ENCODE measurements around the gene CNOT10. TPM values are rescaled to one million over a fixed set of nuclear protein-coding genes. Genes with fewer than 3 reads are reported as not detected.
A peak's percentile ranks its signal among the peaks of the same experiment; 100 is the strongest.

The CNOT10 gene
- polyA plus RNA-seq (2013, experiment 1 of 2) = 21.1 TPM
- polyA plus RNA-seq (2013, experiment 2 of 2) = 20.7 TPM

GRCh38 chr3:32684800-32685542 lies at the start of gene CNOT10:
Gene CNOT10 (plus strand): TSS chr3:32685188. CDS start chr3:32685461, 273 bp downstream.
- Histone ChIP-seq H2BK15ac (ENCODE audit: low read length) (no peak within 1 kb of the TSS), H4K91ac (ENCODE audit: low read depth, low read length, poor library complexity) (no peak within 1 kb of the TSS), H3K79me1 (ENCODE audit: low read depth, low read length) (peaks cover 7% of the 10 kb centered on the region), H3K14ac (ENCODE audit: low read length) (peak within 1 kb of the TSS; percentile 58), H3K4me3 (ENCODE audit: low read length in 2 of 2) (peak within 1 kb of the TSS; percentile 79 to 89), H3K9me3 (replicated peaks in 1 of 2; ENCODE audit: control insufficient read depth in 2 of 2, insufficient read depth in 1 of 2, low read depth in 1 of 2, low read length in 2 of 2) (no peaks in the 10 kb centered on the region), H3K18ac (ENCODE audit: low read length) (peak within 1 kb of the TSS; percentile 92), H3K27ac (replicated peaks; ENCODE audit: low read length) (peak within 1 kb of the TSS; percentile 92), H3K9ac (ENCODE audit: low read depth, low read length, poor library complexity) (peak within 1 kb of the TSS; percentile 96), H3K4me1 (ENCODE audit: control insufficient read depth in 2 of 2, insufficient read depth in 1 of 2, low read depth in 1 of 2, low read length in 2 of 2) (peaks cover 2 to 9% of the 10 kb centered on the region in 2 donors), H3K4me2 (ENCODE audit: insufficient read depth, low read length, poor library complexity, severe bottlenecking) (peak within 1 kb of the TSS; percentile 88), H3K27me3 (ENCODE audit: control insufficient read depth in 3 of 3, insufficient read depth in 3 of 3, low read depth in 1 of 3, low read length in 3 of 3) (no peaks in the 10 kb centered on the region), H2BK12ac (ENCODE audit: low read length) (no peak within 1 kb of the TSS), H3K36me3 (replicated peaks in 1 of 2; ENCODE audit: control insufficient read depth in 2 of 2, insufficient read depth in 2 of 2, low read length in 2 of 2) (peaks cover 0 to 20% of the 10 kb centered on the region in 2 donors), H4K8ac (ENCODE audit: low read depth, low read length) (peak within 1 kb of the TSS; percentile 74), H2BK120ac (ENCODE audit: low read depth, low read length) (peak within 1 kb of the TSS; percentile 42), H2AFZ (ENCODE audit: low read length) (peak within 1 kb of the TSS; percentile 90), H2AK5ac (ENCODE audit: low read depth, low read length) (peak within 1 kb of the TSS; percentile 62), H3K4ac (ENCODE audit: low read length) (peak within 1 kb of the TSS; percentile 78), H3K23ac (ENCODE audit: low read depth, low read length, poor library complexity) (peak within 1 kb of the TSS; percentile 98), H2BK5ac (ENCODE audit: low read length) (peak within 1 kb of the TSS; percentile 93)
- WGBS, 2 donors (ENCODE audit: extremely low coverage in 2 of 2, insufficient read length in 2 of 2, insufficient replicate concordance in 1 of 2) = no CpG with 5 or more reads among the region's 60 CpGs
- peak; percentile 90 for DNase-seq (ENCODE audit: low spot score)

GRCh38 chr3:32640939-32641338 lies 44.0 kb upstream of the CNOT10 start:
- H2AK5ac ChIP-seq (ENCODE audit: low read depth, low read length) = no peak overlapping the region
- peaks cover 0 to 6% (median 0%) of the 10 kb centered on the region in 3 experiments for H3K27me3 ChIP-seq (ENCODE audit: control insufficient read depth in 3 of 3, insufficient read depth in 3 of 3, low read depth in 1 of 3, low read length in 3 of 3)
- peak overlapping the region; percentile 44 for H2AFZ ChIP-seq (ENCODE audit: low read length)
- H3K4ac ChIP-seq (ENCODE audit: low read length) = no peak overlapping the region
- no peak overlapping the region for H2BK5ac ChIP-seq (ENCODE audit: low read length)
- no peak overlapping the region for H3K4me3 ChIP-seq (ENCODE audit: low read length in 2 of 2)
- H4K91ac ChIP-seq (ENCODE audit: low read depth, low read length, poor library complexity) = no peak overlapping the region
- H3K36me3 ChIP-seq (replicated peaks in 1 of 2; ENCODE audit: control insufficient read depth in 2 of 2, insufficient read depth in 2 of 2, low read length in 2 of 2) = no peaks in the 10 kb centered on the region
- no peak overlapping the region for H2BK120ac ChIP-seq (ENCODE audit: low read depth, low read length)
- no peak overlapping the region for H2BK15ac ChIP-seq (ENCODE audit: low read length)
- H3K79me1 ChIP-seq (ENCODE audit: low read depth, low read length) = no peaks in the 10 kb centered on the region
- H3K9ac ChIP-seq (ENCODE audit: low read depth, low read length, poor library complexity) = no peak overlapping the region
- no CpG with 5 or more reads among the region's 3 CpGs for WGBS, 2 donors (ENCODE audit: extremely low coverage in 2 of 2, insufficient read length in 2 of 2, insufficient replicate concordance in 1 of 2)
- H4K8ac ChIP-seq (ENCODE audit: low read depth, low read length) = no peak overlapping the region
- H2BK12ac ChIP-seq (ENCODE audit: low read length) = no peak overlapping the region
- no peak overlapping the region for H3K27ac ChIP-seq (replicated peaks; ENCODE audit: low read length)
- H3K18ac ChIP-seq (ENCODE audit: low read length) = no peak overlapping the region
- no peak for DNase-seq (ENCODE audit: low spot score)
- H3K4me1 ChIP-seq (ENCODE audit: control insufficient read depth in 2 of 2, insufficient read depth in 1 of 2, low read depth in 1 of 2, low read length in 2 of 2) = no peaks in the 10 kb centered on the region
- H3K9me3 ChIP-seq (replicated peaks in 1 of 2; ENCODE audit: control insufficient read depth in 2 of 2, insufficient read depth in 1 of 2, low read depth in 1 of 2, low read length in 2 of 2) = no peaks in the 10 kb centered on the region
- H3K23ac ChIP-seq (ENCODE audit: low read depth, low read length, poor library complexity) = no peak overlapping the region
- no peak overlapping the region for H3K4me2 ChIP-seq (ENCODE audit: insufficient read depth, low read length, poor library complexity, severe bottlenecking)
- no peak overlapping the region for H3K14ac ChIP-seq (ENCODE audit: low read length)

- no peak overlapping the region for H3K14ac ChIP-seq (ENCODE audit: low read length)
- no CpG with 5 or more reads among the region's 4 CpGs for WGBS, 2 donors (ENCODE audit: extremely low coverage in 2 of 2, insufficient read length in 2 of 2, insufficient replicate concordance in 1 of 2)
- DNase-seq (ENCODE audit: low spot score) = no peak
- peak overlapping the region in 1 of 2 donors; percentile 49 for H3K4me3 ChIP-seq (ENCODE audit: low read length in 2 of 2)
- H2BK5ac ChIP-seq (ENCODE audit: low read length) = no peak overlapping the region
- no peak overlapping the region for H3K4ac ChIP-seq (ENCODE audit: low read length)
- no peaks in the 10 kb centered on the region for H3K4me1 ChIP-seq (ENCODE audit: control insufficient read depth in 2 of 2, insufficient read depth in 1 of 2, low read depth in 1 of 2, low read length in 2 of 2)
- H3K36me3 ChIP-seq (replicated peaks in 1 of 2; ENCODE audit: control insufficient read depth in 2 of 2, insufficient read depth in 2 of 2, low read length in 2 of 2) = no peaks in the 10 kb centered on the region
- no peaks in the 10 kb centered on the region for H3K9me3 ChIP-seq (replicated peaks in 1 of 2; ENCODE audit: control insufficient read depth in 2 of 2, insufficient read depth in 1 of 2, low read depth in 1 of 2, low read length in 2 of 2)
- H3K9ac ChIP-seq (ENCODE audit: low read depth, low read length, poor library complexity) = no peak overlapping the region
- no peak overlapping the region for H3K27ac ChIP-seq (replicated peaks; ENCODE audit: low read length)
- no peak overlapping the region for H3K4me2 ChIP-seq (ENCODE audit: insufficient read depth, low read length, poor library complexity, severe bottlenecking)
- H2BK15ac ChIP-seq (ENCODE audit: low read length) = no peak overlapping the region
- no peak overlapping the region for H4K91ac ChIP-seq (ENCODE audit: low read depth, low read length, poor library complexity)
- no peak overlapping the region for H3K18ac ChIP-seq (ENCODE audit: low read length)
- no peaks in the 10 kb centered on the region for H3K79me1 ChIP-seq (ENCODE audit: low read depth, low read length)
- H2BK12ac ChIP-seq (ENCODE audit: low read length) = no peak overlapping the region
- no peak overlapping the region for H2BK120ac ChIP-seq (ENCODE audit: low read depth, low read length)
- H2AK5ac ChIP-seq (ENCODE audit: low read depth, low read length) = no peak overlapping the region
- no peak overlapping the region for H3K23ac ChIP-seq (ENCODE audit: low read depth, low read length, poor library complexity)
- no peak overlapping the region for H4K8ac ChIP-seq (ENCODE audit: low read depth, low read length)
- peak overlapping the region; percentile 44 for H2AFZ ChIP-seq (ENCODE audit: low read length)
- H3K27me3 ChIP-seq (ENCODE audit: control insufficient read depth in 3 of 3, insufficient read depth in 3 of 3, low read depth in 1 of 3, low read length in 3 of 3) = peaks cover 0 to 6% (median 0%) of the 10 kb centered on the region in 3 experiments
These were observed 43.6 kb upstream of the CNOT10 start for GRCh38 chr3:32641356-32641755.

- no CpG with 5 or more reads among the region's 4 CpGs for WGBS, 2 donors (ENCODE audit: extremely low coverage in 2 of 2, insufficient read length in 2 of 2, insufficient replicate concordance in 1 of 2)
- H2BK120ac ChIP-seq (ENCODE audit: low read depth, low read length) = no peak overlapping the region
- H4K91ac ChIP-seq (ENCODE audit: low read depth, low read length, poor library complexity) = no peak overlapping the region
- H3K4me3 ChIP-seq (ENCODE audit: low read length in 2 of 2) = no peak overlapping the region
- no peak overlapping the region for H3K18ac ChIP-seq (ENCODE audit: low read length)
- no peak overlapping the region for H3K9ac ChIP-seq (ENCODE audit: low read depth, low read length, poor library complexity)
- no peak overlapping the region for H3K4ac ChIP-seq (ENCODE audit: low read length)
- no peak overlapping the region for H4K8ac ChIP-seq (ENCODE audit: low read depth, low read length)
- no peaks in the 10 kb centered on the region for H3K36me3 ChIP-seq (replicated peaks in 1 of 2; ENCODE audit: control insufficient read depth in 2 of 2, insufficient read depth in 2 of 2, low read length in 2 of 2)
- no peak overlapping the region for H3K4me2 ChIP-seq (ENCODE audit: insufficient read depth, low read length, poor library complexity, severe bottlenecking)
- no peak overlapping the region for H2BK12ac ChIP-seq (ENCODE audit: low read length)
- H3K4me1 ChIP-seq (ENCODE audit: control insufficient read depth in 2 of 2, insufficient read depth in 1 of 2, low read depth in 1 of 2, low read length in 2 of 2) = no peaks in the 10 kb centered on the region
- peaks cover 0 to 6% (median 0%) of the 10 kb centered on the region in 3 experiments for H3K27me3 ChIP-seq (ENCODE audit: control insufficient read depth in 3 of 3, insufficient read depth in 3 of 3, low read depth in 1 of 3, low read length in 3 of 3)
- H3K14ac ChIP-seq (ENCODE audit: low read length) = no peak overlapping the region
- H3K79me1 ChIP-seq (ENCODE audit: low read depth, low read length) = no peaks in the 10 kb centered on the region
- H2BK5ac ChIP-seq (ENCODE audit: low read length) = no peak overlapping the region
- no peak overlapping the region for H2AFZ ChIP-seq (ENCODE audit: low read length)
- no peak overlapping the region for H2AK5ac ChIP-seq (ENCODE audit: low read depth, low read length)
- no peaks in the 10 kb centered on the region for H3K9me3 ChIP-seq (replicated peaks in 1 of 2; ENCODE audit: control insufficient read depth in 2 of 2, insufficient read depth in 1 of 2, low read depth in 1 of 2, low read length in 2 of 2)
- H3K27ac ChIP-seq (replicated peaks; ENCODE audit: low read length) = no peak overlapping the region
- H2BK15ac ChIP-seq (ENCODE audit: low read length) = no peak overlapping the region
- no peak overlapping the region for H3K23ac ChIP-seq (ENCODE audit: low read depth, low read length, poor library complexity)
- DNase-seq (ENCODE audit: low spot score) = no peak
These were observed 41.6 kb upstream of the CNOT10 start for GRCh38 chr3:32643354-32643753.

All from neuronal stem cell (in vitro differentiated cells).